ENCODE results near the gene C1orf159.

DNA sequence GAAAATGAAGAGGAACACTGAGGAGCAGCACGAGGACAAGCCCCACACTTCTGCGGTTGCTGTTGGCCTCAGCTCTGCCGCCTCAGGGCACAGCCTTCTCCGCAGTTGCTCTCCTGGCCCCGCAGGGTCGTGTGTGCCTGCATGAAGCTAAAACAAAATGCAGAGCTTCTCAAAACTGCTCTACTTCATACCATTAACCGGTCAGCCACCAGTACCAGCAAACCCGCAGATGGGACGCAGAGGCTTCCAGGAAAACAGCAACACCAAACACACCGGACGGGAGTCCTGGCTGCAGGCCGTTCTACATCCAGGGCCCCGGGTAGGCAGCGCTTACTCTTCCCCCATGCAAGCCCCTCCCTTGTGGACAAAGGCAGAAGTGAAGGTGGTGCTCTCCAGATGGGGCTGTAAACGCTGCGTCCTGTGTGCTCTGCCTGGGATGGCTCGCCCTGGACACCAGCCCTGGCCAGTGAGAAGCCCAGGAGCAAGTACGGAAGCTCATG is 7.1 kb upstream of the C1orf159 start:
- TF ChIP-seq, protein P1, sequence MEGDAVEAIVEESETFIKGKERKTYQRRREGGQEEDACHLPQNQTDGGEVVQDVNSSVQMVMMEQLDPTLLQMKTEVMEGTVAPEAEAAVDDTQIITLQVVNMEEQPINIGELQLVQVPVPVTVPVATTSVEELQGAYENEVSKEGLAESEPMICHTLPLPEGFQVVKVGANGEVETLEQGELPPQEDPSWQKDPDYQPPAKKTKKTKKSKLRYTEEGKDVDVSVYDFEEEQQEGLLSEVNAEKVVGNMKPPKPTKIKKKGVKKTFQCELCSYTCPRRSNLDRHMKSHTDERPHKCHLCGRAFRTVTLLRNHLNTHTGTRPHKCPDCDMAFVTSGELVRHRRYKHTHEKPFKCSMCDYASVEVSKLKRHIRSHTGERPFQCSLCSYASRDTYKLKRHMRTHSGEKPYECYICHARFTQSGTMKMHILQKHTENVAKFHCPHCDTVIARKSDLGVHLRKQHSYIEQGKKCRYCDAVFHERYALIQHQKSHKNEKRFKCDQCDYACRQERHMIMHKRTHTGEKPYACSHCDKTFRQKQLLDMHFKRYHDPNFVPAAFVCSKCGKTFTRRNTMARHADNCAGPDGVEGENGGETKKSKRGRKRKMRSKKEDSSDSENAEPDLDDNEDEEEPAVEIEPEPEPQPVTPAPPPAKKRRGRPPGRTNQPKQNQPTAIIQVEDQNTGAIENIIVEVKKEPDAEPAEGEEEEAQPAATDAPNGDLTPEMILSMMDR (optimal IDR thresholded peaks at IDR 0.05 in 1 of 3, IDR thresholded peaks at IDR 0.05 in 1 of 3, conservative IDR thresholded peaks at IDR 0.05 in 1 of 3; ENCODE audit: extremely low read depth in 1 of 3, insufficient read depth in 2 of 3, low read length in 3 of 3), result no peak
- TF ChIP-seq EZH2 (IDR thresholded peaks at IDR 0.05; ENCODE audit: low read length), result no peak

Measured in keratinocyte (primary cell).